ENCODE data around the gene MRPS22. TPM values are rescaled to one million over a fixed set of nuclear protein-coding genes. Genes with fewer than 3 reads are reported as not detected.

The MRPS22 gene
- 10 to 100 TPM; 45.2 to 47.9 (median 46.4) TPM for total RNA-seq

DNA sequence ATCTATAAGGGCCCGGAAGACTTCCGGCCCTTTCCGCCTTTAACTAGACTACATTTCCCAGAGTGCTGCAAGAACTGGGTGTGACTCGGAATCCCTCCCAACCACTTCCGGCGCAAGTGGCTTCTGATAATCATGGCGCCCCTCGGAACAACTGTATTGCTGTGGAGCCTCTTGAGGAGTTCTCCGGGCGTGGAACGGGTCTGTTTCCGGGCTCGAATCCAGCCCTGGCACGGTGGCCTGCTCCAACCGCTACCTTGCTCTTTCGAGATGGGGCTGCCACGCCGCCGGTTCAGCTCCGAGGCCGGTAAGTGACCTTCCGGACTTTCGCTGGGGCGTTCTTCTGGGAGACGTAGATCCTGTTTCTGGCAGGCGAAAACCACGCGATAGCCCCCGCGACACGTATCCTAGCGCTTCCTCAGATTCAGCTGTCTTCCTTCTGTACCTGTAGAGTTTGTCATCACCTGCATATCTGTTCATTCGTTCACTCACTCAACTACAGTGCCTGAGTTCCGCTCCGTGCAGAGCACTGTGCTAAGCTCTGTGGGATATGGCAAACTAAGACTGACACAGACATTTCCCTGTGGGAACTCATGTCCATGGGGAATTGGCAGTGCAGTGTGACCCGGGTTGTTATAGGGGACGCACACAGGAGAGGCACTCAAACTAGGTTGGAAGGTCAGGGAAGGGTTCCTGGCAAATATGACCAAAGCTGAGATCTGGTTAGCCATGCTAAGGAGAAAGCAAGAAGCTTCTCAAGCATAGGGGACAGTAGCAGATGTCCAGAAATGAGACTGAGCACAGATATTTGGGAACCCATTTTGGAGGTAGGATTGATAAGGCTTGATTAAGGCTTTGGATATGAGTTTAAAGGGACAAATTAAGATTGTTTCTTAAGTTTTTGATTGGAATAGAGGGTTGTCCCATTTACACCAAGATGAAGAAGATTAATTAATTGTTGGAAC lies at the start of gene MRPS22:
Gene MRPS22, plus strand, starts transcription at position 126 of the 962 bp plus-strand sequence. Its CDS starts 7 bp downstream, at position 133.
- intact Hi-C loops (cut with DNase I; ENCODE audit: low total_unique reads): no loop called here
- TF ChIP-seq POLR2AphosphoS5 (IDR thresholded peaks at IDR 0.05) (peak in 1 of 3 donors; percentile 73), POLR2A (IDR thresholded peaks at IDR 0.05) (no peak)
- no peaks in the 10 kb centered on the region for H3K9me3 ChIP-seq
- peak; percentile 73 to 76 for DNase-seq (ENCODE audit: low spot score in 2 of 2)
- H3K4me3 ChIP-seq: peak within 1 kb of the TSS; percentile 80 to 84 (median 81)
- H3K36me3 ChIP-seq: no peaks in the 10 kb centered on the region
- H3K4me1 ChIP-seq: peaks cover 0 to 15% of the 10 kb centered on the region in 2 donors
- peak within 1 kb of the TSS; percentile 74 to 87 for H3K27ac ChIP-seq
- H3K27me3 ChIP-seq: peaks cover 0 to 12% of the 10 kb centered on the region in 2 donors

DNA sequence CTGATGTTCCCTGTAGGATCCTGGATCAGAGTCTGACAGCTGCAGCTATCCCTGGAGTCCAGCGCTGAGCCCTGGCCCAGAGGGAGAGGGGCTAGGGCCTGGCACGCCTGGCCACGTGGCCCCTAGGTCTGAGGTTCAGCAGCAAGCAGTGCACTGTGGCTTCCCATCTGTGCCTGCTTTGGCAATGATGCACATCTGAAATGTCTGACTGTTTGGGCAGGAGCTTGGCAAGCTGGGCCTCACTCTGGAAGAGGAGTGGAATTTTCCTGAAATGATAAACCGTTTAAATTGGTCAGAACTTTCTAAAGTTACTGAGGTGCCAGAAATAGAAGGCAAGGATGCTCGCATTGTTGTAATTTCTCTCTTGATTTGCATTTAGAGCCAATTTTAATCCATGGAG lies 48.8 kb upstream of the MRPS22 start:
- no peaks in the 10 kb centered on the region for H3K4me1 ChIP-seq
- no peak for DNase-seq (ENCODE audit: low spot score in 2 of 2)
- no peak overlapping the region for H3K27ac ChIP-seq
- intact Hi-C loops (cut with DNase I; ENCODE audit: low total_unique reads): no loop called here
- no peaks in the 10 kb centered on the region for H3K36me3 ChIP-seq
- no peaks in the 10 kb centered on the region for H3K9me3 ChIP-seq
- TF ChIP-seq POLR2AphosphoS5 (IDR thresholded peaks at IDR 0.05) (no peak), POLR2A (IDR thresholded peaks at IDR 0.05) (no peak)
- TF ChIP-seq, protein P1, sequence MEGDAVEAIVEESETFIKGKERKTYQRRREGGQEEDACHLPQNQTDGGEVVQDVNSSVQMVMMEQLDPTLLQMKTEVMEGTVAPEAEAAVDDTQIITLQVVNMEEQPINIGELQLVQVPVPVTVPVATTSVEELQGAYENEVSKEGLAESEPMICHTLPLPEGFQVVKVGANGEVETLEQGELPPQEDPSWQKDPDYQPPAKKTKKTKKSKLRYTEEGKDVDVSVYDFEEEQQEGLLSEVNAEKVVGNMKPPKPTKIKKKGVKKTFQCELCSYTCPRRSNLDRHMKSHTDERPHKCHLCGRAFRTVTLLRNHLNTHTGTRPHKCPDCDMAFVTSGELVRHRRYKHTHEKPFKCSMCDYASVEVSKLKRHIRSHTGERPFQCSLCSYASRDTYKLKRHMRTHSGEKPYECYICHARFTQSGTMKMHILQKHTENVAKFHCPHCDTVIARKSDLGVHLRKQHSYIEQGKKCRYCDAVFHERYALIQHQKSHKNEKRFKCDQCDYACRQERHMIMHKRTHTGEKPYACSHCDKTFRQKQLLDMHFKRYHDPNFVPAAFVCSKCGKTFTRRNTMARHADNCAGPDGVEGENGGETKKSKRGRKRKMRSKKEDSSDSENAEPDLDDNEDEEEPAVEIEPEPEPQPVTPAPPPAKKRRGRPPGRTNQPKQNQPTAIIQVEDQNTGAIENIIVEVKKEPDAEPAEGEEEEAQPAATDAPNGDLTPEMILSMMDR (IDR thresholded peaks at IDR 0.05): no peak
- H3K4me3 ChIP-seq: no peak overlapping the region
- H3K27me3 ChIP-seq: no peaks in the 10 kb centered on the region

DNA sequence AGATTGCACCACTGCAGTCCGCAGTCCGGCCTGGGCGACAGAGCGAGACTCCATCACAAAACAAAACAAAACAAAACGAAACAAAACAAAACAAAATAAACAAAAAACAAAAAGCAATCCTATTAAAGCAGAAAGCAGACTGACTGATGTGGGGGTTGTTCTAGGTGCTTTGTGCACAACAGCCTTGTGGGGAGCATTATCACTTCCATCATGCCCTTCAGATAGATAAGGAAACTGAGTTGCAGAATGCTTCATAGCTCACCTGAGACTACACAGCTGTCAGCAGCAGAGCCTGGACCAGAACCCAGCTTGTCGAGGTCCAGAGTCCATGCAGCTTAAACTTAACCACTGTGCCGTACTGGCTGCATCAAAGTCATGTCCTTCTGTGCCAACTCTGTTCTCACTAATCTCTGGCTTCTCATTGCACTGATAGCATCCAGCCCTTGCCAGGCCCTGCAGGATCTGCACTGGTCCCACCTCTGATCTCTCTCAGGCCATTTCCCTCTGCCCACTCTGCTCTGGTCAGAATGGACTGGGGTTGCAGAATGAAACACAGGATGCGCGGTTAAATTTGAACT lies 47.6 kb upstream of the MRPS22 start:
- Histone ChIP-seq H3K36me3 (no peaks in the 10 kb centered on the region), H3K4me3 (no peak overlapping the region), H3K9me3 (no peaks in the 10 kb centered on the region), H3K27me3 (no peaks in the 10 kb centered on the region), H3K4me1 (no peaks in the 10 kb centered on the region), H3K27ac (no peak overlapping the region)
- intact Hi-C loops (cut with DNase I; ENCODE audit: low total_unique reads): no loop called here
- DNase-seq (ENCODE audit: low spot score in 2 of 2): no peak
- TF ChIP-seq, protein P1 (IDR thresholded peaks at IDR 0.05): no peak
- TF ChIP-seq POLR2AphosphoS5 (IDR thresholded peaks at IDR 0.05): no peak
- no peak for TF ChIP-seq POLR2A (IDR thresholded peaks at IDR 0.05)

DNA sequence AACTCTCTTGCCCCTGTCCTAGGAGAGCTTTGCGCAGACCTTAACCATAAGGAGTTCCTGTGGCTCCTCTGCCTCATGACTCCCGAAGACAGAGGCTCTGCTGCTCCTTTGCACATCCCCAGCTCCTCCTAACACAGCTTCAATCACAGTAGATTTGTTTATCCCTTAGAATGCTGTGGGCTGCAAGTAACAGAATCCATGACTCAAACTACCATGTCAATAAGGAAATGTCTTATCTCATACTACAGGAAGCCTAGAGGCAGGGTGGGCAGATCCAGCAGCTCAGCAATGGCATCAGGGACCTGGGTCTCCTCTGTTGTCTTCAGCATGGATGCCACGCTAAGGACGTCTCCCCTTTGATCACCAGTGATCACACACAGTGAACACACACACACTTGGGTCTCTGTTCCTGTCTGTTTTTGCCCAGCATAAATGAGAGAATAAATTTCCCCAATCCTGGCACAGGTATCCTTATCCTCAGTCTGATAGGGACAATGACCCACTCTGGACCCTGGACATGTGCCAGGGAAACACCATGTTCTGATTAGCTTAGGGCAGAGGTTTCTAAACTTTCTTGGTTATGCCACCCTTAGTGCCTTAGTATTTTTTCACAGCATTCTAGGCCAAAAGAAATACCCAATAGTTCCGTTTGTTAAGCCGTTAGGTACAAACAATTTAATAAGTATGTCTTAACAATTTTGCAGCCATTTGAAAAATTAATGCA lies 46.1 kb upstream of the MRPS22 start:
- H3K27me3 ChIP-seq: no peaks in the 10 kb centered on the region
- H3K36me3 ChIP-seq: no peaks in the 10 kb centered on the region
- no peak overlapping the region for H3K4me3 ChIP-seq
- H3K9me3 ChIP-seq: no peaks in the 10 kb centered on the region
- no peaks in the 10 kb centered on the region for H3K4me1 ChIP-seq
- H3K27ac ChIP-seq: no peak overlapping the region
- TF ChIP-seq, protein P1 (IDR thresholded peaks at IDR 0.05): no peak
- TF ChIP-seq POLR2AphosphoS5 (IDR thresholded peaks at IDR 0.05): no peak
- TF ChIP-seq POLR2A (IDR thresholded peaks at IDR 0.05): no peak
- DNase-seq (ENCODE audit: low spot score in 2 of 2): no peak
- intact Hi-C loops (cut with DNase I; ENCODE audit: low total_unique reads): no loop called here

DNA sequence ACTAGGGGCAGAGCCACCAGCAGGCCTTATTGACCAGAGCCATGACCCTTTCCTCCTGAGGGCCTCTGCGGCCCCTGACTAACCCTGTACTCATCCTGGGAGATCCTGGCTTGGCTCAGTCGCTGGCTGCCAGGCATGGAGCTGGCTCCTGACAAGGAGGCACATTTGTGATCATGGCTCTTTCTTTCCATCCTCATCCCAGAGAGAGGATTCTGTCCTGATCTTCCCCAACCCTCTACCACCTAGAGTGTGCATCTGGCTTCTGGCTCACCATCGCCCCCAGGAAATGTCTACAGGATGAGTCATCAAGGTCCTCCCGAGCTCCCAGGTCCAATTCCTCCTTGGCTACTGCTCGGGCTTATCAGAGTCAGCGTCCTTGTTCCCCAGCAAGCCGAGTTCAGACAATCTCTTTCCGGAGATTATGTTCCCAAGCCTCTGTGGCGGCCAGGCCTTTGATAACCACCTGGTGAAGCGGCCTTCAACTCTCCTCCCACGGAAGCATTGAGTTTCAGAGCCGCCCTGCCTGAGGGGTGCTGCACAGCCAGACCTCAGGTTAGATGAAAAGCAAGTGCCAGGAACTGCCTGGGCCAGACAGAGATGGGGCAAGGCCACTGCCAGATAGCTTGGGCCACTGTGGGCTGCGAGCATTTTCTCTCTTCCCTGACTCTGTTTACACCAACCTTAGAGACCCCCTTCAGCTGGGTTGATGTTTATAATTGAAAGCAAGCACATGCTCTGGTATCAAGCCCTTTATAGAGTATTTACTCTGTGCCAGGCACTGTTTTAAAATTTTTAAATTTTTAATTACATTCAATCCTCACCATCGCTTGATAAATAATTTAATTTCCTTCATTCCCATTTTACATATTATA lies 44.3 kb upstream of the MRPS22 start:
- DNase-seq (ENCODE audit: low spot score in 2 of 2): no peak
- Histone ChIP-seq H3K27ac (no peak overlapping the region), H3K4me1 (no peaks in the 10 kb centered on the region), H3K9me3 (no peaks in the 10 kb centered on the region), H3K36me3 (no peaks in the 10 kb centered on the region), H3K4me3 (no peak overlapping the region), H3K27me3 (no peaks in the 10 kb centered on the region)
- TF ChIP-seq, protein P1 (IDR thresholded peaks at IDR 0.05): no peak
- no peak for TF ChIP-seq POLR2AphosphoS5 (IDR thresholded peaks at IDR 0.05)
- no peak for TF ChIP-seq POLR2A (IDR thresholded peaks at IDR 0.05)
- intact Hi-C loops (cut with DNase I; ENCODE audit: low total_unique reads): no loop called here
